ENCODE measurements around the gene LRRC72.

GRCh38 chr7:16498122-16498521 is 28.5 kb upstream of the LRRC72 start:
- TF ChIP-seq CTCF (conservative IDR thresholded peaks at IDR 0.05): no peak
- TF ChIP-seq ZFX (IDR thresholded peaks at IDR 0.05): no peak

Data from C4-2B (cell line).